ENCODE measurements around the gene TMEM141.
"Not testable (repeated sequence)": the region's sequence is repeated elsewhere in the genome, so short reads cannot be mapped to it uniquely, and the experiment has no call there.

- TF ChIP-seq, protein P1, sequence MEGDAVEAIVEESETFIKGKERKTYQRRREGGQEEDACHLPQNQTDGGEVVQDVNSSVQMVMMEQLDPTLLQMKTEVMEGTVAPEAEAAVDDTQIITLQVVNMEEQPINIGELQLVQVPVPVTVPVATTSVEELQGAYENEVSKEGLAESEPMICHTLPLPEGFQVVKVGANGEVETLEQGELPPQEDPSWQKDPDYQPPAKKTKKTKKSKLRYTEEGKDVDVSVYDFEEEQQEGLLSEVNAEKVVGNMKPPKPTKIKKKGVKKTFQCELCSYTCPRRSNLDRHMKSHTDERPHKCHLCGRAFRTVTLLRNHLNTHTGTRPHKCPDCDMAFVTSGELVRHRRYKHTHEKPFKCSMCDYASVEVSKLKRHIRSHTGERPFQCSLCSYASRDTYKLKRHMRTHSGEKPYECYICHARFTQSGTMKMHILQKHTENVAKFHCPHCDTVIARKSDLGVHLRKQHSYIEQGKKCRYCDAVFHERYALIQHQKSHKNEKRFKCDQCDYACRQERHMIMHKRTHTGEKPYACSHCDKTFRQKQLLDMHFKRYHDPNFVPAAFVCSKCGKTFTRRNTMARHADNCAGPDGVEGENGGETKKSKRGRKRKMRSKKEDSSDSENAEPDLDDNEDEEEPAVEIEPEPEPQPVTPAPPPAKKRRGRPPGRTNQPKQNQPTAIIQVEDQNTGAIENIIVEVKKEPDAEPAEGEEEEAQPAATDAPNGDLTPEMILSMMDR (IDR thresholded peaks at IDR 0.05): not testable (repeated sequence)
- not testable (repeated sequence) for TF ChIP-seq POLR2AphosphoS5, POLR2A (IDR thresholded peaks at IDR 0.05)
These were observed 46.7 kb downstream of the TMEM141 start for GRCh38 chr9:136837856-136838277.

Measured in suprapubic skin (tissue), 4 donors.